ENCODE measurements around the gene CEACAM4. TPM values are rescaled to one million over a fixed set of nuclear protein-coding genes. Genes with fewer than 3 reads are reported as not detected.

The CEACAM4 gene
- total RNA-seq, 6 experiments from 2014 or later = 0.29 to 3.4 (median 0.58) TPM

- H3K36me3 ChIP-seq = no peaks in the 10 kb centered on the region
- H3K4me3 ChIP-seq = no peak overlapping the region
- H3K4me1 ChIP-seq = no peaks in the 10 kb centered on the region
- no peaks in the 10 kb centered on the region for H3K9me3 ChIP-seq
- intact Hi-C loops (cut with DNase I) = no loop called here
- H3K27me3 ChIP-seq = no peaks in the 10 kb centered on the region
- TF ChIP-seq CTCF (IDR thresholded peaks at IDR 0.05) = no peak
- TF ChIP-seq POLR2A (IDR thresholded peaks at IDR 0.05) = no peak
- DNase-seq = no peak
- no peak for ATAC-seq
- WGBS (ENCODE audit: insufficient coverage, low coverage, low lambda C conversion rate, missing lambda C conversion rate) = 31% methylated on average over 9 of the region's 9 CpGs
- H3K27ac ChIP-seq = no peak overlapping the region
Observed at GRCh38 chr19:41616792-41617621, 9.9 kb downstream of the CEACAM4 start.

DNA sequence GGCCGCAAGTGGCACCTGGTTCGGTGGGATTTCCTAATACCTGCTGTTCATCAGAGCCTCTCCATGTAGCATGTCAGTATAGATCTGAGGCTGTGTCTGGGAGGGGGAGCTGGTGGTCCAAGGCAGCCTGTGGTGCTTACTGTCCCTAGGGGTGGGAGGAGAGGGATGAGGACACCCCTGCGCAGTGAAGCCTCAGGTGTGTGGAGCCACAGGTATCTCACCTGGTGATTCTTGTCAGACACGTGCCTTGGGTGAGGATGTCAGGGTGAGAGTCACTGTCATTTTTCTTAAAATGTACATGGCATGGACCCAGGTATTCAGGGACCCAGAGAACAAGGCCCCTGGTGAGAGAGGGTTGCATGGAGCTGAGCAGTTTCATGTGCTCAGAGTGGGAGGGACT, 11.7 kb downstream of the CEACAM4 start:
- Histone ChIP-seq H3K9me3 (no peaks in the 10 kb centered on the region), H3K4me3 (no peak overlapping the region), H3K27ac (no peak overlapping the region), H3K27me3 (no peaks in the 10 kb centered on the region), H3K36me3 (no peaks in the 10 kb centered on the region), H3K4me1 (no peaks in the 10 kb centered on the region)
- DNase-seq (no peak), ATAC-seq (no peak)
- TF ChIP-seq CTCF (IDR thresholded peaks at IDR 0.05) (no peak), POLR2A (IDR thresholded peaks at IDR 0.05) (no peak)
- intact Hi-C loops (cut with DNase I) = no loop called here
- WGBS (ENCODE audit: insufficient coverage, low coverage, low lambda C conversion rate, missing lambda C conversion rate) = 80% methylated on average over 1 of the region's 4 CpGs

- Histone ChIP-seq H3K27me3 (no peaks in the 10 kb centered on the region), H3K9me3 (no peaks in the 10 kb centered on the region), H3K27ac (no peak overlapping the region), H3K36me3 (no peaks in the 10 kb centered on the region), H3K4me3 (no peak overlapping the region), H3K4me1 (no peaks in the 10 kb centered on the region)
- intact Hi-C loops (cut with DNase I) = no loop called here
- TF ChIP-seq CTCF (IDR thresholded peaks at IDR 0.05) (no peak), POLR2A (IDR thresholded peaks at IDR 0.05) (no peak)
- DNase-seq (no peak), ATAC-seq (no peak)
- 41% methylated on average over 4 of the region's 4 CpGs for WGBS (ENCODE audit: insufficient coverage, low coverage, low lambda C conversion rate, missing lambda C conversion rate)
Observed at GRCh38 chr19:41612483-41612882, 14.4 kb downstream of the CEACAM4 start.

DNA sequence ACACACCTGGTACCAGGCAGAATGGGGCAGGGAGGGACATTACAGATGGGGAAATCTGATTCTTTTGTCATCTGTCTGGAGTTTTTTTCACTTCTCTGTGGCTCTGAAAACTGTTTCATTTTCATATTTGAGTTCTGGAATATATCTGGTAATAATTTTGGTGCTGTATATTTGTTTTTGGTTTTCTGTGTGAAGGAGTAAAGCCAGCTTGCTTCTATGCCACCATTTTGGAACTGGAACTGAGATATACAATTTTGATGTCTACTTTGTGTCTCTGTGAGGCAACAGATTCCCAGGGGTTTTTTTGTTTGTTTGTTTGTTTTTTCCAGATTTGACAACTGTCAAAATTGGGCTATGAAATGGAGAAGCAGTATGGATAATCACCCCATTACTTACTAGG, 16.1 kb downstream of the CEACAM4 start:
- H3K4me1 ChIP-seq = no peaks in the 10 kb centered on the region
- ATAC-seq = no peak
- no peak for DNase-seq
- H3K27me3 ChIP-seq = no peaks in the 10 kb centered on the region
- H3K9me3 ChIP-seq = no peaks in the 10 kb centered on the region
- H3K27ac ChIP-seq = no peak overlapping the region
- H3K4me3 ChIP-seq = no peak overlapping the region
- no peaks in the 10 kb centered on the region for H3K36me3 ChIP-seq
- TF ChIP-seq CTCF (IDR thresholded peaks at IDR 0.05) = no peak
- no peak for TF ChIP-seq POLR2A (IDR thresholded peaks at IDR 0.05)
- intact Hi-C loops (cut with DNase I) = no loop called here
